Neural progenitor cell (in vitro differentiated cells): Measurements from ENCODE around the gene SLC50A1. TPM values are rescaled to one million over a fixed set of nuclear protein-coding genes. Genes with fewer than 3 reads are reported as not detected.

ENCODE experiments used
- DNase-seq: peaks from one replicate; pipeline ENCODE4 v3.0.0-alpha.2; 2016; ENCODE audit warnings: low spot score
- H2AFZ ChIP-seq: fragments of 200-600 bp; sonication (generic); replicated peaks from 2 replicates; pipeline ENCODE4 v1.6.1; 2016; ENCODE audit warnings: antibody characterized with exemption
- H3F3A ChIP-seq: fragments of 200-600 bp; sonication (generic); 2 replicates; pipeline ENCODE4 v1.6.1; 2016; ENCODE audit warnings: antibody characterized with exemption, low read depth
- H3K27ac ChIP-seq: fragments of 200-600 bp; sonication (generic); 2 replicates; pipeline ENCODE4 v1.5.1; 2016; ENCODE audit warnings: mild to moderate bottlenecking
- H3K27me3 ChIP-seq: fragments of 200-600 bp; sonication (generic); 2 replicates; pipeline ENCODE4 v1.6.1; 2016; ENCODE audit warnings: mild to moderate bottlenecking, moderate library complexity
- H3K36me3 ChIP-seq: fragments of 200-600 bp; sonication (generic); 2 replicates; pipeline ENCODE4 v1.5.1; 2016
- H3K4me1 ChIP-seq: fragments of 200-600 bp; sonication (generic); 2 replicates; pipeline ENCODE4 v1.6.1; 2016; ENCODE audit warnings: mixed run types
- H3K4me2 ChIP-seq: fragments of 200-600 bp; sonication (generic); 2 replicates; pipeline ENCODE4 v1.6.1; 2016
- H3K4me3 ChIP-seq: fragments of 200-600 bp; sonication (generic); 2 replicates; pipeline ENCODE4 v1.5.1; 2016
- H3K79me2 ChIP-seq: fragments of 200-600 bp; sonication (generic); 2 replicates; pipeline ENCODE4 v1.6.1; 2016; ENCODE audit warnings: low read depth
- H3K9ac ChIP-seq: fragments of 200-600 bp; sonication (generic); 2 replicates; pipeline ENCODE4 v1.6.1; 2016
- H3K9me3 ChIP-seq: fragments of 200-600 bp; sonication (generic); 2 replicates; pipeline ENCODE4 v1.5.1; 2016; ENCODE audit warnings: low read depth
- H4K20me1 ChIP-seq: fragments of 200-600 bp; sonication (generic); 2 replicates; pipeline ENCODE4 v1.6.1; 2016; ENCODE audit warnings: low read depth
- H3K27ac Mint-ChIP-seq: 3 replicates; pipeline ENCODE4 v1.8.0; 2021; ENCODE audit warnings: mixed read lengths
- H3K27me3 Mint-ChIP-seq: 2 replicates; pipeline ENCODE4 v1.8.0; 2022; ENCODE audit warnings: low read depth, mild to moderate bottlenecking, inconsistent platforms, moderate library complexity, mixed read lengths; ENCODE audit not compliant: insufficient read depth
- H3K36me3 Mint-ChIP-seq: 3 replicates; pipeline ENCODE4 v1.8.0; 2021; ENCODE audit warnings: mixed read lengths
- H3K4me1 Mint-ChIP-seq: 3 replicates; pipeline ENCODE4 v1.8.0; 2021; ENCODE audit warnings: mixed read lengths
- H3K4me3 Mint-ChIP-seq: 3 replicates; pipeline ENCODE4 v1.8.0; 2021; ENCODE audit warnings: mild to moderate bottlenecking, moderate library complexity, mixed read lengths
- H3K9me3 Mint-ChIP-seq: 3 replicates; pipeline ENCODE4 v1.8.0; 2020; ENCODE audit warnings: mixed read lengths
- EZH2 ChIP-seq: fragments of 200-600 bp; sonication (generic); IDR thresholded peaks from 2 replicates; pipeline ENCODE4 v1.6.1; 2017; ENCODE audit warnings: antibody characterized with exemption, mild to moderate bottlenecking, moderate library complexity
- EZH2phosphoT487 ChIP-seq: fragments of 200-600 bp; sonication (generic); IDR thresholded peaks from 2 replicates; pipeline ENCODE4 v1.6.1; 2017; ENCODE audit warnings: antibody characterized with exemption
- total RNA-seq: library from RNA; depleted of rRNA; stranded (reverse); fragments of >200 nt; gene quantifications from 2 replicates; pipeline ENCODE4 v1.2.3, GENCODE V29; 2015; ENCODE audit warnings: low replicate concordance
- TF ChIP-seq, protein P1 (sequence below): fragments of 200-600 bp; sonication (generic); IDR thresholded peaks from 2 replicates; pipeline ENCODE4 v1.5.1; 2017; ENCODE audit warnings: antibody characterized with exemption, mild to moderate bottlenecking

Gene SLC50A1
- total RNA-seq, 1 donor from 2014 or later: 14.4 TPM

- H3K36me3 Mint-ChIP-seq: peaks cover 4% of the 10 kb centered on the region
- peaks cover 23% of the 10 kb centered on the region for H3K4me1 ChIP-seq
- H3K9me3 ChIP-seq: no peaks in the 10 kb centered on the region
- H3K27me3 ChIP-seq: no peaks in the 10 kb centered on the region
- H3K4me1 Mint-ChIP-seq: peaks cover 48% of the 10 kb centered on the region
- H3K9ac ChIP-seq: no peak overlapping the region
- no peaks in the 10 kb centered on the region for H3K9me3 Mint-ChIP-seq
- H3K36me3 ChIP-seq: no peaks in the 10 kb centered on the region
- TF ChIP-seq, protein P1, sequence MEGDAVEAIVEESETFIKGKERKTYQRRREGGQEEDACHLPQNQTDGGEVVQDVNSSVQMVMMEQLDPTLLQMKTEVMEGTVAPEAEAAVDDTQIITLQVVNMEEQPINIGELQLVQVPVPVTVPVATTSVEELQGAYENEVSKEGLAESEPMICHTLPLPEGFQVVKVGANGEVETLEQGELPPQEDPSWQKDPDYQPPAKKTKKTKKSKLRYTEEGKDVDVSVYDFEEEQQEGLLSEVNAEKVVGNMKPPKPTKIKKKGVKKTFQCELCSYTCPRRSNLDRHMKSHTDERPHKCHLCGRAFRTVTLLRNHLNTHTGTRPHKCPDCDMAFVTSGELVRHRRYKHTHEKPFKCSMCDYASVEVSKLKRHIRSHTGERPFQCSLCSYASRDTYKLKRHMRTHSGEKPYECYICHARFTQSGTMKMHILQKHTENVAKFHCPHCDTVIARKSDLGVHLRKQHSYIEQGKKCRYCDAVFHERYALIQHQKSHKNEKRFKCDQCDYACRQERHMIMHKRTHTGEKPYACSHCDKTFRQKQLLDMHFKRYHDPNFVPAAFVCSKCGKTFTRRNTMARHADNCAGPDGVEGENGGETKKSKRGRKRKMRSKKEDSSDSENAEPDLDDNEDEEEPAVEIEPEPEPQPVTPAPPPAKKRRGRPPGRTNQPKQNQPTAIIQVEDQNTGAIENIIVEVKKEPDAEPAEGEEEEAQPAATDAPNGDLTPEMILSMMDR: no peak
- TF ChIP-seq EZH2 (no peak), EZH2phosphoT487 (no peak)
- H3K27ac Mint-ChIP-seq: no peak overlapping the region
- H2AFZ ChIP-seq: no peak overlapping the region
- peaks cover 26% of the 10 kb centered on the region for H3K79me2 ChIP-seq
- peaks cover 18% of the 10 kb centered on the region for H3K27me3 Mint-ChIP-seq
- no peak for DNase-seq
- H3K4me3 ChIP-seq: no peak overlapping the region
- peak overlapping the region; percentile 21 for H3K4me3 Mint-ChIP-seq
- no peak overlapping the region for H3K27ac ChIP-seq
- H3K4me2 ChIP-seq: no peak overlapping the region
- peaks cover 85% of the 10 kb centered on the region for H3F3A ChIP-seq
- no peaks in the 10 kb centered on the region for H4K20me1 ChIP-seq
These were observed 35.2 kb downstream of the SLC50A1 start for GRCh38 chr1:155170806-155171205.

- peak overlapping the region; percentile 94 for H2AFZ ChIP-seq
- H3K4me1 Mint-ChIP-seq: peaks cover 46% of the 10 kb centered on the region
These were observed 36.4 kb downstream of the SLC50A1 start for GRCh38 chr1:155171836-155172731.

GRCh38 chr1:155172732-155173477 is 37.3 kb downstream of the SLC50A1 start, which contains the start of gene KRTCAP2:
KRTCAP2 (minus strand) TSS chr1:155173304; CDS start chr1:155173224, 80 bp downstream.
- Histone ChIP-seq H3F3A (peaks cover 73% of the 10 kb centered on the region), H2AFZ (peak within 1 kb of the TSS; percentile 94), H4K20me1 (no peaks in the 10 kb centered on the region), H3K4me3 (peak within 1 kb of the TSS; percentile 87), H3K79me2 (peaks cover 26% of the 10 kb centered on the region), H3K9ac (peak within 1 kb of the TSS; percentile 77), H3K4me1 (peaks cover 8% of the 10 kb centered on the region), H3K27me3 (no peaks in the 10 kb centered on the region), H3K36me3 (no peaks in the 10 kb centered on the region), H3K27ac (peak within 1 kb of the TSS; percentile 70), H3K9me3 (no peaks in the 10 kb centered on the region), H3K4me2 (peak within 1 kb of the TSS; percentile 98)
- peak; percentile 98 for DNase-seq
- Mint-ChIP-seq H3K27me3 (peaks cover 19% of the 10 kb centered on the region), H3K27ac (peak within 1 kb of the TSS; percentile 58), H3K4me3 (peak within 1 kb of the TSS; percentile 94), H3K4me1 (peaks cover 38% of the 10 kb centered on the region), H3K36me3 (peaks cover 14% of the 10 kb centered on the region), H3K9me3 (no peaks in the 10 kb centered on the region)
- no peak for TF ChIP-seq EZH2
- TF ChIP-seq, protein P1: peak; percentile 91

More at GRCh38 chr1:155171836-155172731, 36.4 kb downstream of the SLC50A1 start:
- H3K27me3 ChIP-seq: no peaks in the 10 kb centered on the region
- peaks cover 26% of the 10 kb centered on the region for H3K79me2 ChIP-seq
- Mint-ChIP-seq H3K4me3 (peak overlapping the region; percentile 94), H3K27ac (peak overlapping the region; percentile 58), H3K36me3 (peaks cover 10% of the 10 kb centered on the region), H3K27me3 (peaks cover 16% of the 10 kb centered on the region), H3K9me3 (no peaks in the 10 kb centered on the region)
- TF ChIP-seq, protein P1: no peak
- TF ChIP-seq EZH2phosphoT487 (no peak), EZH2 (no peak)
- H4K20me1 ChIP-seq: no peaks in the 10 kb centered on the region
- peak overlapping the region; percentile 70 for H3K27ac ChIP-seq
- peak overlapping the region; percentile 77 for H3K9ac ChIP-seq
- H3K36me3 ChIP-seq: no peaks in the 10 kb centered on the region
- H3K4me3 ChIP-seq: peak overlapping the region; percentile 87
- no peak for DNase-seq
- peak overlapping the region; percentile 98 for H3K4me2 ChIP-seq
- peaks cover 80% of the 10 kb centered on the region for H3F3A ChIP-seq
- H3K4me1 ChIP-seq: peaks cover 10% of the 10 kb centered on the region
- no peaks in the 10 kb centered on the region for H3K9me3 ChIP-seq
